Neural cell (in vitro differentiated cells): Measurements from ENCODE around the gene DISP3. TPM values are rescaled to one million over a fixed set of nuclear protein-coding genes. Genes with fewer than 3 reads are reported as not detected.

ENCODE experiments used
- H2AFZ ChIP-seq: fragments of 200-600, 300-800 bp; sonication (generic), shearing (Covaris generic); 2 replicates; pipeline ENCODE4 v1.6.0; 2014; ENCODE audit warnings: low read depth, mild to moderate bottlenecking, antibody characterized with exemption, low read length, moderate library complexity
- H3F3A ChIP-seq: fragments of 200-600 bp; shearing (Covaris generic); 2 replicates; pipeline ENCODE4 v1.6.1; 2016; ENCODE audit warnings: mild to moderate bottlenecking, moderate library complexity, mixed read lengths, antibody characterized with exemption, low read length; ENCODE audit not compliant: insufficient read depth, poor library complexity, severe bottlenecking
- H3K27ac ChIP-seq: fragments of 200-600, 300-800 bp; sonication (generic), shearing (Covaris generic); 2 replicates; pipeline ENCODE4 v1.5.1; 2014; ENCODE audit warnings: mild to moderate bottlenecking, low read length, moderate library complexity
- H3K27me3 ChIP-seq: fragments of 300-800, 200-600 bp; sonication (generic), shearing (Covaris generic); 2 replicates; pipeline ENCODE4 v1.6.0; 2014; ENCODE audit warnings: mild to moderate bottlenecking, low read depth, low read length, moderate library complexity; ENCODE audit not compliant: insufficient read depth
- H3K36me3 ChIP-seq: fragments of 300-800, 200-600 bp; sonication (generic), shearing (Covaris generic); 2 replicates; pipeline ENCODE4 v1.5.1; 2014; ENCODE audit warnings: mild to moderate bottlenecking, antibody characterized with exemption, low read length, moderate library complexity; ENCODE audit not compliant: insufficient read depth
- H3K4me2 ChIP-seq: fragments of 300-800, 200-600 bp; sonication (generic), shearing (Covaris generic); 2 replicates; pipeline ENCODE4 v1.6.0; 2014; ENCODE audit warnings: mild to moderate bottlenecking, low read length
- H3K4me3 ChIP-seq: fragments of 300-800, 200-600 bp; sonication (generic), shearing (Covaris generic); 2 replicates; pipeline ENCODE4 v1.5.1; 2014; ENCODE audit warnings: mild to moderate bottlenecking, low read length, moderate library complexity
- H3K79me2 ChIP-seq: fragments of 200-600 bp; shearing (Covaris generic); replicated peaks from 2 replicates; pipeline ENCODE4 v1.6.0; 2014; ENCODE audit warnings: mild to moderate bottlenecking, low read length, moderate library complexity; ENCODE audit not compliant: insufficient read depth
- H3K9ac ChIP-seq: fragments of 300-800, 200-600 bp; sonication (generic), shearing (Covaris generic); 2 replicates; pipeline ENCODE4 v1.6.1; 2016; ENCODE audit warnings: mild to moderate bottlenecking, low read length, mixed read lengths
- H3K9me2 ChIP-seq: fragments of 200-600 bp; shearing (Covaris generic); 2 replicates; pipeline ENCODE4 v1.6.1; 2016; ENCODE audit warnings: mild to moderate bottlenecking, low read length, mixed read lengths; ENCODE audit not compliant: insufficient read depth
- H3K9me3 ChIP-seq: fragments of 200-600, 300-800 bp; sonication (generic), shearing (Covaris generic); 2 replicates; pipeline ENCODE4 v1.6.1; 2016; ENCODE audit warnings: mild to moderate bottlenecking, mixed run types, low read length, moderate library complexity, mixed read lengths
- H4K20me1 ChIP-seq: fragments of 200-600 bp; shearing (Covaris generic); 2 replicates; pipeline ENCODE4 v1.6.1; 2016; ENCODE audit warnings: mild to moderate bottlenecking, mixed run types; ENCODE audit not compliant: insufficient read depth
- CTCF ChIP-seq: fragments of 450-650 bp; IDR thresholded peaks from 2 replicates; pipeline ENCODE4 v1.5.1; 2014; ENCODE audit warnings: antibody characterized with exemption, mild to moderate bottlenecking, moderate library complexity; ENCODE audit not compliant: poor library complexity, severe bottlenecking
- EP300 ChIP-seq: fragments of 450-650 bp; conservative IDR thresholded peaks from 2 replicates; pipeline ENCODE4 v1.6.1; 2014; ENCODE audit warnings: antibody characterized with exemption, mild to moderate bottlenecking, moderate library complexity; ENCODE audit not compliant: poor library complexity, severe bottlenecking
- EZH2 ChIP-seq: fragments of 200-600, 300-800 bp; shearing (Covaris generic), sonication (generic); IDR thresholded peaks from 2 replicates; pipeline ENCODE4 v1.6.1; 2014; ENCODE audit warnings: antibody characterized with exemption, low read length, borderline replicate concordance, mild to moderate bottlenecking; ENCODE audit not compliant: insufficient read depth, poor library complexity, severe bottlenecking
- MXI1 ChIP-seq: fragments of 450-650 bp; conservative IDR thresholded peaks from 2 replicates; pipeline ENCODE4 v1.6.1; 2014; ENCODE audit warnings: antibody characterized with exemption, mild to moderate bottlenecking; ENCODE audit not compliant: poor library complexity, severe bottlenecking
- POLR2AphosphoS5 ChIP-seq: IDR thresholded peaks from 2 replicates; pipeline ENCODE4 v1.6.1; 2012
- RAD21 ChIP-seq: fragments of 450-650 bp; conservative IDR thresholded peaks from 2 replicates; pipeline ENCODE4 v1.6.1; 2014; ENCODE audit warnings: antibody characterized with exemption, mild to moderate bottlenecking, moderate library complexity
- REST ChIP-seq: IDR thresholded peaks from 2 replicates; pipeline ENCODE4 v1.6.1; 2012; ENCODE audit warnings: borderline replicate concordance
- SMC3 ChIP-seq: fragments of 450-650 bp; conservative IDR thresholded peaks from 2 replicates; pipeline ENCODE4 v1.6.1; 2014; ENCODE audit warnings: antibody characterized with exemption, mild to moderate bottlenecking, moderate library complexity; ENCODE audit not compliant: poor library complexity
- TAF1 ChIP-seq: IDR thresholded peaks from 2 replicates; pipeline ENCODE4 v1.6.1; 2012; ENCODE audit warnings: low read depth
- polyA minus RNA-seq: library from RNA; depleted of rRNA, polyadenylated mRNA; stranded (reverse); fragments of >200 nt; gene quantifications from 2 replicates; pipeline ENCODE4 v1.2.3, GENCODE V29; 2014
- polyA plus RNA-seq: library from polyadenylated mRNA; depleted of rRNA; stranded (reverse); fragments of >200 nt; gene quantifications from 2 replicates; pipeline ENCODE4 v1.2.3, GENCODE V29; 2014

Gene DISP3, protein sequence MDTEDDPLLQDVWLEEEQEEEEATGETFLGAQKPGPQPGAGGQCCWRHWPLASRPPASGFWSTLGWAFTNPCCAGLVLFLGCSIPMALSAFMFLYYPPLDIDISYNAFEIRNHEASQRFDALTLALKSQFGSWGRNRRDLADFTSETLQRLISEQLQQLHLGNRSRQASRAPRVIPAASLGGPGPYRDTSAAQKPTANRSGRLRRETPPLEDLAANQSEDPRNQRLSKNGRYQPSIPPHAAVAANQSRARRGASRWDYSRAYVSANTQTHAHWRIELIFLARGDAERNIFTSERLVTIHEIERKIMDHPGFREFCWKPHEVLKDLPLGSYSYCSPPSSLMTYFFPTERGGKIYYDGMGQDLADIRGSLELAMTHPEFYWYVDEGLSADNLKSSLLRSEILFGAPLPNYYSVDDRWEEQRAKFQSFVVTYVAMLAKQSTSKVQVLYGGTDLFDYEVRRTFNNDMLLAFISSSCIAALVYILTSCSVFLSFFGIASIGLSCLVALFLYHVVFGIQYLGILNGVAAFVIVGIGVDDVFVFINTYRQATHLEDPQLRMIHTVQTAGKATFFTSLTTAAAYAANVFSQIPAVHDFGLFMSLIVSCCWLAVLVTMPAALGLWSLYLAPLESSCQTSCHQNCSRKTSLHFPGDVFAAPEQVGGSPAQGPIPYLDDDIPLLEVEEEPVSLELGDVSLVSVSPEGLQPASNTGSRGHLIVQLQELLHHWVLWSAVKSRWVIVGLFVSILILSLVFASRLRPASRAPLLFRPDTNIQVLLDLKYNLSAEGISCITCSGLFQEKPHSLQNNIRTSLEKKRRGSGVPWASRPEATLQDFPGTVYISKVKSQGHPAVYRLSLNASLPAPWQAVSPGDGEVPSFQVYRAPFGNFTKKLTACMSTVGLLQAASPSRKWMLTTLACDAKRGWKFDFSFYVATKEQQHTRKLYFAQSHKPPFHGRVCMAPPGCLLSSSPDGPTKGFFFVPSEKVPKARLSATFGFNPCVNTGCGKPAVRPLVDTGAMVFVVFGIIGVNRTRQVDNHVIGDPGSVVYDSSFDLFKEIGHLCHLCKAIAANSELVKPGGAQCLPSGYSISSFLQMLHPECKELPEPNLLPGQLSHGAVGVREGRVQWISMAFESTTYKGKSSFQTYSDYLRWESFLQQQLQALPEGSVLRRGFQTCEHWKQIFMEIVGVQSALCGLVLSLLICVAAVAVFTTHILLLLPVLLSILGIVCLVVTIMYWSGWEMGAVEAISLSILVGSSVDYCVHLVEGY (N-terminal part only)
- 14.9 and 21.8 TPM in 2 replicates for polyA plus RNA-seq
- 13.2 and 16.3 TPM in 2 replicates for polyA minus RNA-seq

- no peaks in the 10 kb centered on the region for H3K27me3 ChIP-seq
- H2AFZ ChIP-seq = peak within 1 kb of the TSS; percentile 33
- H3K36me3 ChIP-seq = peaks cover 3% of the 10 kb centered on the region
- no peaks in the 10 kb centered on the region for H3F3A ChIP-seq
- peak; percentile 77 for TF ChIP-seq EP300
- no peak for TF ChIP-seq EZH2
- peak; percentile 97 for TF ChIP-seq TAF1
- TF ChIP-seq SMC3 = peak; percentile 78
- TF ChIP-seq POLR2AphosphoS5 = peak; percentile 98
- peak; percentile 71 for TF ChIP-seq RAD21
- TF ChIP-seq REST = peak; percentile 87
- TF ChIP-seq MXI1 = no peak
- peak; percentile 99 for TF ChIP-seq CTCF
- no peaks in the 10 kb centered on the region for H3K9me2 ChIP-seq
- H3K79me2 ChIP-seq = peaks cover 27% of the 10 kb centered on the region
- peak within 1 kb of the TSS; percentile 68 for H3K4me2 ChIP-seq
- H3K27ac ChIP-seq = peak within 1 kb of the TSS; percentile 76
- no peaks in the 10 kb centered on the region for H3K9me3 ChIP-seq
- H4K20me1 ChIP-seq = no peaks in the 10 kb centered on the region
- peak within 1 kb of the TSS; percentile 99 for H3K4me3 ChIP-seq
- H3K9ac ChIP-seq = peak within 1 kb of the TSS; percentile 83
Observed at GRCh38 chr1:11478571-11479374, at the start of gene DISP3. DISP3 (plus strand) TSS chr1:11479155; CDS start chr1:11500993, 21,838 bp downstream.
